Vagina (tissue), 2 donors: ENCODE measurements around the gene ATP8A2.

Source experiments
- CTCF ChIP-seq, 3 experiments: fragments of 450-650 bp in 2 of 3; fragments of 200-600 bp in 1 of 3; sonication (generic) in 1 of 3; IDR thresholded peaks; one replicate each; pipeline ENCODE4 v1.5.1; 2017 to 2019; ENCODE audit warnings: antibody characterized with exemption in 3 of 3, mild to moderate bottlenecking in 2 of 3, moderate library complexity in 2 of 3
- POLR2AphosphoS5 ChIP-seq, 2 donors: sonication (generic); formaldehyde crosslinking; IDR thresholded peaks; one replicate each; pipeline ENCODE4 v1.9.0; 2017; ENCODE audit warnings: antibody characterized with exemption in 2 of 2, mild to moderate bottlenecking in 2 of 2, low read depth in 1 of 2; ENCODE audit not compliant: insufficient read depth in 1 of 2

- TF ChIP-seq CTCF (IDR thresholded peaks at IDR 0.05) (no peak), POLR2AphosphoS5 (IDR thresholded peaks at IDR 0.05; ENCODE audit: insufficient read depth in 1 of 2, low read depth in 1 of 2) (no peak)
Observed at GRCh38 chr13:25958986-25959385, 587.2 kb downstream of the ATP8A2 start.
